ENCODE results near the gene UNC93A.

GRCh38 chr6:167336844-167337630, 45.9 kb downstream of the UNC93A start:
- TF ChIP-seq POLR2A (IDR thresholded peaks at IDR 0.05), result no peak
- no peak for TF ChIP-seq CTCF (IDR thresholded peaks at IDR 0.05)
